Stomach smooth muscle (tissue), 2 donors: Measurements from ENCODE around the gene DPH6.

Experiments used
- H3K27ac ChIP-seq: one replicate; pipeline ENCODE4 v1.7.0; 2013; ENCODE audit warnings: mild to moderate bottlenecking, low read length, inconsistent platforms
- H3K27me3 ChIP-seq, 2 donors: one replicate each; pipeline ENCODE4 v1.7.0; 2013; ENCODE audit warnings: low read length in 2 of 2; ENCODE audit not compliant: insufficient read depth in 2 of 2, control insufficient read depth in 1 of 2
- H3K36me3 ChIP-seq, 2 donors: one replicate each; pipeline ENCODE4 v1.7.0; 2013; ENCODE audit warnings: low read length in 2 of 2; ENCODE audit not compliant: control insufficient read depth in 2 of 2, insufficient read depth in 2 of 2
- H3K4me1 ChIP-seq: one replicate; pipeline ENCODE4 v1.7.0; 2013; ENCODE audit warnings: low read length; ENCODE audit not compliant: control insufficient read depth, insufficient read depth
- H3K4me3 ChIP-seq, 2 donors: one replicate each; pipeline ENCODE4 v1.7.0; 2013; ENCODE audit warnings: low read length in 2 of 2
- H3K9ac ChIP-seq, 2 donors: one replicate each; pipeline ENCODE4 v1.7.0; 2013; ENCODE audit warnings: low read length in 2 of 2, mild to moderate bottlenecking in 1 of 2
- H3K9me3 ChIP-seq, 2 donors: one replicate each; pipeline ENCODE4 v1.7.0; 2013; ENCODE audit warnings: low read length in 2 of 2; ENCODE audit not compliant: control insufficient read depth in 2 of 2
- donor health status: healthy.
- donor health status: Pancreatic carcinoma.

Gene DPH6

GRCh38 chr15:35439291-35439690, 106.7 kb downstream of the DPH6 start:
- H3K9me3 ChIP-seq, result no peaks in the 10 kb centered on the region
- H3K27me3 ChIP-seq, result no peaks in the 10 kb centered on the region
- no peaks in the 10 kb centered on the region for H3K4me1 ChIP-seq
- no peak overlapping the region for H3K9ac ChIP-seq
- H3K4me3 ChIP-seq, result no peak overlapping the region
- no peak overlapping the region for H3K27ac ChIP-seq
- H3K36me3 ChIP-seq, result no peaks in the 10 kb centered on the region

GRCh38 chr15:35437157-35437556, 108.8 kb downstream of the DPH6 start:
- Histone ChIP-seq H3K4me3 (no peak overlapping the region), H3K27me3 (no peaks in the 10 kb centered on the region), H3K9me3 (no peaks in the 10 kb centered on the region), H3K9ac (no peak overlapping the region), H3K27ac (no peak overlapping the region), H3K36me3 (no peaks in the 10 kb centered on the region), H3K4me1 (no peaks in the 10 kb centered on the region)

GRCh38 chr15:35436422-35436821, 109.5 kb downstream of the DPH6 start:
- no peaks in the 10 kb centered on the region for H3K9me3 ChIP-seq
- H3K4me3 ChIP-seq, result no peak overlapping the region
- no peak overlapping the region for H3K9ac ChIP-seq
- H3K4me1 ChIP-seq, result no peaks in the 10 kb centered on the region
- no peak overlapping the region for H3K27ac ChIP-seq
- no peaks in the 10 kb centered on the region for H3K36me3 ChIP-seq
- H3K27me3 ChIP-seq, result no peaks in the 10 kb centered on the region

- Histone ChIP-seq H3K4me1 (no peaks in the 10 kb centered on the region), H3K9me3 (no peaks in the 10 kb centered on the region), H3K27me3 (no peaks in the 10 kb centered on the region), H3K4me3 (no peak overlapping the region), H3K36me3 (no peaks in the 10 kb centered on the region), H3K9ac (no peak overlapping the region), H3K27ac (no peak overlapping the region)
Measured at GRCh38 chr15:35431281-35431680, 114.7 kb downstream of the DPH6 start.

- H3K4me3 ChIP-seq, result no peak overlapping the region
- no peaks in the 10 kb centered on the region for H3K9me3 ChIP-seq
- H3K4me1 ChIP-seq, result no peaks in the 10 kb centered on the region
- no peak overlapping the region for H3K9ac ChIP-seq
- H3K27me3 ChIP-seq, result no peaks in the 10 kb centered on the region
- H3K27ac ChIP-seq, result no peak overlapping the region
- H3K36me3 ChIP-seq, result no peaks in the 10 kb centered on the region
Measured at GRCh38 chr15:35430301-35430700, 115.7 kb downstream of the DPH6 start.

- no peak overlapping the region for H3K4me3 ChIP-seq
Measured at GRCh38 chr15:35427496-35427895, 118.5 kb downstream of the DPH6 start.

GRCh38 chr15:35427091-35427490, 118.9 kb downstream of the DPH6 start:
- Histone ChIP-seq H3K9me3 (no peaks in the 10 kb centered on the region), H3K9ac (no peak overlapping the region), H3K36me3 (no peaks in the 10 kb centered on the region), H3K4me1 (no peaks in the 10 kb centered on the region), H3K27me3 (no peaks in the 10 kb centered on the region), H3K4me3 (no peak overlapping the region), H3K27ac (no peak overlapping the region)

More at GRCh38 chr15:35427496-35427895, 118.5 kb downstream of the DPH6 start:
- H3K27me3 ChIP-seq, result no peaks in the 10 kb centered on the region
- H3K36me3 ChIP-seq, result no peaks in the 10 kb centered on the region
- no peaks in the 10 kb centered on the region for H3K9me3 ChIP-seq
- no peaks in the 10 kb centered on the region for H3K4me1 ChIP-seq
- no peak overlapping the region for H3K9ac ChIP-seq
- no peak overlapping the region for H3K27ac ChIP-seq

GRCh38 chr15:35410775-35411174, 135.2 kb downstream of the DPH6 start:
- Histone ChIP-seq H3K27me3 (no peaks in the 10 kb centered on the region), H3K27ac (no peak overlapping the region), H3K9me3 (no peaks in the 10 kb centered on the region), H3K4me3 (no peak overlapping the region), H3K9ac (no peak overlapping the region), H3K4me1 (no peaks in the 10 kb centered on the region), H3K36me3 (no peaks in the 10 kb centered on the region)

GRCh38 chr15:35399901-35400300, 146.1 kb downstream of the DPH6 start:
- no peaks in the 10 kb centered on the region for H3K27me3 ChIP-seq
- H3K36me3 ChIP-seq, result no peaks in the 10 kb centered on the region
- no peaks in the 10 kb centered on the region for H3K9me3 ChIP-seq
- H3K4me1 ChIP-seq, result no peaks in the 10 kb centered on the region
- no peak overlapping the region for H3K9ac ChIP-seq
- no peak overlapping the region for H3K4me3 ChIP-seq
- H3K27ac ChIP-seq, result no peak overlapping the region

GRCh38 chr15:35397027-35397426, 148.9 kb downstream of the DPH6 start:
- Histone ChIP-seq H3K27ac (no peak overlapping the region), H3K4me3 (no peak overlapping the region), H3K9ac (no peak overlapping the region), H3K4me1 (no peaks in the 10 kb centered on the region), H3K9me3 (no peaks in the 10 kb centered on the region), H3K27me3 (no peaks in the 10 kb centered on the region), H3K36me3 (no peaks in the 10 kb centered on the region)

- Histone ChIP-seq H3K27ac (no peak overlapping the region), H3K4me1 (no peaks in the 10 kb centered on the region), H3K27me3 (no peaks in the 10 kb centered on the region), H3K9me3 (no peaks in the 10 kb centered on the region), H3K9ac (no peak overlapping the region), H3K4me3 (no peak overlapping the region), H3K36me3 (no peaks in the 10 kb centered on the region)
Measured at GRCh38 chr15:35394416-35394815, 151.5 kb downstream of the DPH6 start.
